CD4-positive, alpha-beta T cell (primary cell): ENCODE measurements around the gene ADAMTS5. TPM values are rescaled to one million over a fixed set of nuclear protein-coding genes. Genes with fewer than 3 reads are reported as not detected.

Source experiments
- ATAC-seq: fragments of 200-7000 bp; cut with Tn5 transposase; one replicate; pipeline ENCODE4 v1.10.0; 2022; ENCODE audit warnings: mild to moderate bottlenecking; ENCODE audit not compliant: poor library complexity
- CTCF ChIA-PET: fragments of 350-600 bp; sonication (Branson Sonifier 250); formaldehyde crosslinking; loops from one replicate; lab custom pipeline; 2021; ENCODE audit warnings: antibody characterized with exemption, inconsistent platforms; lab: Charles Lee
- POLR2A ChIA-PET: fragments of 350-600 bp; sonication (Branson Sonifier 250); formaldehyde crosslinking; loops from one replicate; lab custom pipeline; 2021; ENCODE audit warnings: antibody characterized with exemption, inconsistent platforms; lab: Charles Lee
- DNase-seq, 14 experiments: peaks; one replicate each; pipeline ENCODE4 v3.0.0-alpha.2; 2013 to 2020; ENCODE audit warnings: mixed read lengths in 2 of 14
- H3K27ac ChIP-seq, 2 donors: one replicate each; pipeline versions ENCODE4 v1.5.1 to v1.7.0; 2013; ENCODE audit warnings: low read length in 2 of 2, low read depth in 1 of 2, mild to moderate bottlenecking in 1 of 2
- H3K27me3 ChIP-seq, 2 experiments: 1 replicate in 1 of 2; 2 replicates in 1 of 2; pipeline versions ENCODE4 v1.6.1 to v1.7.0; 2013; ENCODE audit warnings: low read length in 2 of 2, control low read depth in 1 of 2, mild to moderate bottlenecking in 1 of 2, moderate library complexity in 1 of 2; ENCODE audit not compliant: insufficient read depth in 2 of 2, control insufficient read depth in 1 of 2
- H3K36me3 ChIP-seq: one replicate; pipeline ENCODE4 v1.6.1; 2013; ENCODE audit warnings: low read length, control low read depth; ENCODE audit not compliant: insufficient read depth
- H3K4me1 ChIP-seq: one replicate; pipeline ENCODE4 v1.6.1; 2013; ENCODE audit warnings: low read length, control low read depth; ENCODE audit not compliant: insufficient read depth
- H3K4me3 ChIP-seq: one replicate; pipeline ENCODE4 v1.5.1; 2013; ENCODE audit warnings: mild to moderate bottlenecking, low read length, moderate library complexity
- H3K9me3 ChIP-seq, 2 experiments: 1 replicate in 1 of 2; 2 replicates in 1 of 2; pipeline versions ENCODE4 v1.6.1 to v1.7.0; 2013; ENCODE audit warnings: low read length in 2 of 2, mild to moderate bottlenecking in 2 of 2, control low read depth in 1 of 2, moderate library complexity in 1 of 2; ENCODE audit not compliant: control insufficient read depth in 1 of 2, insufficient read depth in 1 of 2
- H3K27ac Mint-ChIP-seq: one replicate; pipeline ENCODE4 v1.8.0; 2020; ENCODE audit warnings: mixed read lengths
- H3K27me3 Mint-ChIP-seq: one replicate; pipeline ENCODE4 v1.8.0; 2021; ENCODE audit warnings: mixed read lengths
- H3K36me3 Mint-ChIP-seq: one replicate; pipeline ENCODE4 v1.8.0; 2021; ENCODE audit warnings: low read depth, mixed read lengths
- H3K4me1 Mint-ChIP-seq: one replicate; pipeline ENCODE4 v1.8.0; 2021; ENCODE audit warnings: low read depth, mixed read lengths
- H3K4me3 Mint-ChIP-seq: one replicate; pipeline ENCODE4 v1.8.0; 2020; ENCODE audit warnings: mild to moderate bottlenecking, mixed read lengths
- H3K9me3 Mint-ChIP-seq: one replicate; pipeline ENCODE4 v1.8.0; 2020; ENCODE audit warnings: mixed read lengths
- CTCF ChIP-seq: fragments of 200-600 bp; IDR thresholded peaks from one replicate; pipeline ENCODE4 v1.8.0; 2022; ENCODE audit warnings: antibody characterized with exemption, mild to moderate bottlenecking
- intact Hi-C, 2 experiments: fragments of 100-400 bp; cut with DNase I in 1 of 2; cut with micrococcal nuclease in 1 of 2; formaldehyde crosslinking; loops; one replicate each; pipeline versions ENCODE4 v1.15.1 to v1.9.0; 2023 to 2025; cut with DNase I, micrococcal nuclease
- total RNA-seq, 174 experiments: library from RNA in 2 of 174; stranded (reverse) in 2 of 174; gene quantifications; one replicate each; pipeline ENCODE4 v1.2.3 and lab custom pipeline; 2021 to 2026

Gene ADAMTS5
- total RNA-seq, 2 experiments from 2014 or later: not detected

GRCh38 chr21:26900980-26901379, 65.9 kb downstream of the ADAMTS5 start:
- H3K27me3 ChIP-seq: no peaks in the 10 kb centered on the region
- DNase-seq: no peak
- ChIA-PET POLR2A (no interaction called here), CTCF (no interaction called here)
- no peak overlapping the region for H3K27ac ChIP-seq
- H3K4me3 ChIP-seq: no peak overlapping the region
- no peak for TF ChIP-seq CTCF
- H3K9me3 ChIP-seq: peaks cover 0 to 4% of the 10 kb centered on the region in 2 experiments
- Mint-ChIP-seq H3K36me3 (no peaks in the 10 kb centered on the region), H3K4me3 (no peak overlapping the region), H3K27ac (no peak overlapping the region), H3K4me1 (no peaks in the 10 kb centered on the region), H3K27me3 (no peaks in the 10 kb centered on the region), H3K9me3 (peaks cover 5% of the 10 kb centered on the region)
- no peak for ATAC-seq
- no peaks in the 10 kb centered on the region for H3K36me3 ChIP-seq
- no peaks in the 10 kb centered on the region for H3K4me1 ChIP-seq
- intact Hi-C loops: no loop called here

- no peaks in the 10 kb centered on the region for H3K9me3 ChIP-seq
- TF ChIP-seq CTCF: no peak
- Mint-ChIP-seq H3K27ac (no peak overlapping the region), H3K9me3 (no peaks in the 10 kb centered on the region), H3K4me3 (no peak overlapping the region), H3K36me3 (no peaks in the 10 kb centered on the region), H3K27me3 (peaks cover 4% of the 10 kb centered on the region), H3K4me1 (no peaks in the 10 kb centered on the region)
- ChIA-PET CTCF (no interaction called here), POLR2A (no interaction called here)
- H3K27ac ChIP-seq: no peak overlapping the region
- no peaks in the 10 kb centered on the region for H3K36me3 ChIP-seq
- DNase-seq (no peak), ATAC-seq (no peak)
- no peaks in the 10 kb centered on the region for H3K27me3 ChIP-seq
- H3K4me3 ChIP-seq: no peak overlapping the region
- no peaks in the 10 kb centered on the region for H3K4me1 ChIP-seq
- intact Hi-C loops: no loop called here
These were observed 74.7 kb downstream of the ADAMTS5 start for GRCh38 chr21:26892151-26892550.

GRCh38 chr21:26888931-26889330, 78.0 kb downstream of the ADAMTS5 start:
- POLR2A ChIA-PET: no interaction called here
- H3K9me3 Mint-ChIP-seq: no peaks in the 10 kb centered on the region
- H3K36me3 Mint-ChIP-seq: no peaks in the 10 kb centered on the region
- Histone ChIP-seq H3K4me1 (no peaks in the 10 kb centered on the region), H3K9me3 (no peaks in the 10 kb centered on the region), H3K36me3 (no peaks in the 10 kb centered on the region), H3K27me3 (no peaks in the 10 kb centered on the region), H3K27ac (no peak overlapping the region), H3K4me3 (no peak overlapping the region)
- CTCF ChIA-PET: no interaction called here
- H3K27ac Mint-ChIP-seq: no peak overlapping the region
- no peak overlapping the region for H3K4me3 Mint-ChIP-seq
- no peak for TF ChIP-seq CTCF
- DNase-seq (no peak), ATAC-seq (no peak)
- no peaks in the 10 kb centered on the region for H3K4me1 Mint-ChIP-seq
- intact Hi-C loops: no loop called here
- H3K27me3 Mint-ChIP-seq: peaks cover 4% of the 10 kb centered on the region
